Esophagus squamous epithelium (tissue), 4 donors: ENCODE data around the gene MYH14.

Source experiments
- POLR2A ChIP-seq, 4 donors: fragments of 450-650 bp; IDR thresholded peaks; one replicate each; pipeline ENCODE4 v1.6.1; 2017; ENCODE audit warnings: antibody characterized with exemption in 4 of 4, mild to moderate bottlenecking in 4 of 4, moderate library complexity in 3 of 4
- TF ChIP-seq, protein P1 (sequence below), 6 experiments: fragments of 450-650 bp in 4 of 6; fragments of 200-600 bp in 2 of 6; sonication (generic) in 2 of 6; IDR thresholded peaks; one replicate each; pipeline ENCODE4 v1.5.1; 2016 to 2019; ENCODE audit warnings: antibody characterized with exemption in 6 of 6, mild to moderate bottlenecking in 4 of 6, moderate library complexity in 4 of 6

DNA sequence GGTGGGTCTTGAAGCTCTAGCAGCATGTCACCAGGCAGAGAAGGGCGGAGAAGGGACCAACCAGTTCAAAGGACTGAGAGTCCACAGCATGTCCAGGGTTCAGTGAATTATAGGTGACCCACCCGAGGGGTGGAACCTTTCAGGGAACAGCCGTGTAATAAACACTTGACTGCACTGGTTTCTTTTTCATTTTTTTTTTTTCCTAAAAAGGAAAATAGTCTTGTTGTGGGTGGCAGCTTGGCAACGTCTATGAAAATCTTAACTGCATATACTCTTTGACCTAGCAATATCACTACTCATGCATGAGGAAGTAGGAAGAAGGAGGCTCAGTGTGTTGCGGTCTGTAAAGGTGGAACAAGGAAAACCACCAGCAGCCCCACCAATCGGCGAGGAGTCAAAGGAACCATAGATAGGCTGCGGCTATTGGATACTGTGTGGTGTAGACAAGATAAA is 13.0 kb upstream of the MYH14 start:
- TF ChIP-seq, protein P1, sequence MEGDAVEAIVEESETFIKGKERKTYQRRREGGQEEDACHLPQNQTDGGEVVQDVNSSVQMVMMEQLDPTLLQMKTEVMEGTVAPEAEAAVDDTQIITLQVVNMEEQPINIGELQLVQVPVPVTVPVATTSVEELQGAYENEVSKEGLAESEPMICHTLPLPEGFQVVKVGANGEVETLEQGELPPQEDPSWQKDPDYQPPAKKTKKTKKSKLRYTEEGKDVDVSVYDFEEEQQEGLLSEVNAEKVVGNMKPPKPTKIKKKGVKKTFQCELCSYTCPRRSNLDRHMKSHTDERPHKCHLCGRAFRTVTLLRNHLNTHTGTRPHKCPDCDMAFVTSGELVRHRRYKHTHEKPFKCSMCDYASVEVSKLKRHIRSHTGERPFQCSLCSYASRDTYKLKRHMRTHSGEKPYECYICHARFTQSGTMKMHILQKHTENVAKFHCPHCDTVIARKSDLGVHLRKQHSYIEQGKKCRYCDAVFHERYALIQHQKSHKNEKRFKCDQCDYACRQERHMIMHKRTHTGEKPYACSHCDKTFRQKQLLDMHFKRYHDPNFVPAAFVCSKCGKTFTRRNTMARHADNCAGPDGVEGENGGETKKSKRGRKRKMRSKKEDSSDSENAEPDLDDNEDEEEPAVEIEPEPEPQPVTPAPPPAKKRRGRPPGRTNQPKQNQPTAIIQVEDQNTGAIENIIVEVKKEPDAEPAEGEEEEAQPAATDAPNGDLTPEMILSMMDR (IDR thresholded peaks at IDR 0.05) = no peak
- TF ChIP-seq POLR2A (IDR thresholded peaks at IDR 0.05) = no peak
